HG03457 (cell line): ENCODE results near the gene EN1.
A peak's percentile ranks its signal among the peaks of the same experiment; 100 is the strongest.

Experiments used
- ATAC-seq: cut with Tn5 transposase; IDR thresholded peaks from one replicate; pipeline ENCODE4 v1.9.1; 2021; ENCODE audit warnings: moderate number of reproducible peaks; ENCODE audit not compliant: unreplicated experiment

EN1 gene

DNA sequence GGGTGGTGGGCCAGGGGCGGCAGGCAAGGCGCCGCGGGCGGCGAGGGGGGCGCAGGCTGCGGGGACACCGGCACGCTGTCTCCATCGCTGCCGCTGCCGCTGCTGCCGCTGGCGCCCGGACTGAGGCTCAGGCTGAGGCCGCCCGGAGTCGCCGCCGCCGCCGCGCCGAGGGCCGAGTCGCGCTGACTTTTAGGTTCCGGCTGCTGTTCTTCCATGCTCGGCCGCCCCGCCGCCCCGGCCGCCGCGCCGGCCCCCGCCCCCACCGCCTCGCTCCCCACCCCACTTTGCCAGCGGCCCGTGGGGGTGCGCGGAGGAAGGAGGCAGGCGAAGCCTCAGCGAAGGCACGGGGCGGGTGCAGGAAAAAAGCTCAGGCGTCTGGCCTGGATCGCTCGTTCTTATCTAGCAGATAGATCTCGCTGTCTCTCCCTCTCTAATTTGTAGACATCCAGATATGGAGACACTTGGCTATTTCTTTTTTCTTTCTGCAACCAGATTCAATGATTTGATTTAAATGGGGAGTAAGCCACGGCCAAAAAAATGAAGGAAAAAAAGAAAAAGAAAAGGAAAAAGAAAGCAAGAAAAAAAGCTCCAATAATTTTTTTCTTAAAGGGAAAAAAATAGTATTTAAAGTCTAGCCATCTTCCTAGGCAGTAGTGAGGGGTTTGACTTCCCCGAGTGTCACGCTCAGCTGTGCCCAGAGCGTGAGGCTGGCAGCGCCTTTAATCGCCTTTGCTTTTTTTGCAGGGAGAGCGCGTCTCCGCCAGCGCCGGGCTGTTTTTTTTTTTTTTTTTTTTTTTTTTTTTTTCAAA is at the start of gene EN1:
EN1 (minus strand) TSS at position 696 of the 809 bp plus-strand sequence; CDS start at position 215, 481 bp downstream.
- no peak for ATAC-seq

DNA sequence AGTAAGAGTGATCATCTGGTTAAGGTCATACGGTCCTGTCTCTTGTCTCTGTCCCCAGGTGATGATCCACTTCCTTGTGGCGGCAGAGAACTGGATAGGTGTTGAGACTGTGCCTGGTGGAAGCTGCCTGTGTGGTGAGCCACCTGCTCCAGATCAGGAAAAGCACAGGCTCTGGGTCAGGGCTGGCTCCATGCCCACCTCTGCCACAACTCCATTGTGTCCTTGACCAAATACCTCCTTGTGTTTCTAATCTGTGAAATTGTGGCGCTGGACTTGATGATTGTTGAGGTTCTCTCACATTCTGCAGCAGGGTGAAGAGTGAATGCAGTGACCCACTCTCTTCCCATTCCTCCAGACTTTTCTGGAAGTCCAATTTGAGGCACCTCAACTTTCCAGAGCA is 45.7 kb upstream of the EN1 start:
- ATAC-seq, result no peak

DNA sequence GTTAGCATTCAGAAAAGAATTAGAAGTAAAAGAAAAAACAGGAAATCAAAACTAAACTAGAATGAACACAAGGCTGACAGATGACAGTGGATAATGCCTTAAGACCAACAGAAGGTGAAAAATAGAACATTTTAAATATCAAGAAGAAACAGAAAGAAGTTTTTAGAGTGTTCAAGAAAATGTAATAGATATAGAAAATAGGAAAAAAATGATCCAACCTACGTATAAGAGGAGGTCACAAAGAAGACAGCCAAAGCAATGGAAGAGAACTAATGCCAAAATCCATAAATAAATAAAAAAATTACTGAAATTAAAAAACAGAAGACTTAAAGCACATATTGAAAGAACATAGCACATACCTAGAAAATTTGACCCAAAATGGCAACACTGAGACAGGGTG is 42.5 kb upstream of the EN1 start:
- ATAC-seq, result no peak

DNA sequence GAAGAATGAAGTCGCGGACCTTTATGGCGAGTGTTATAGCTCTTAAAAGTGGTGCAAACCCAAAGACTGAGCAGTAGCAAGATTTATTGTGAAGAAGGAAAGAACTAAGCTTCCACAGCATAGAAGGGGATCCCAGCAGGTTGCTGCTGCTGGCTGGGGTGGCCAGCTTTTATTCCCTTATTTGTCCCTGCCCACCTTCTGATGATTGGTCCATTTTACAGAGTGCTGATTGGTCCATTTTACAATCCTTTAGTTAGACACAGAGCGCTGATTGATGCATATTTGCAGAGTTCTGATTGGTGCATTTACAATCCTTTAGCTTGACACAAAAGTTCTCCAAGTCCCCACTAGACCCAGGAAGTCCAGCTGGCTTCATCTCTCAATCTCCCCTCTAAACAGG is 36.3 kb upstream of the EN1 start:
- ATAC-seq, result no peak

DNA sequence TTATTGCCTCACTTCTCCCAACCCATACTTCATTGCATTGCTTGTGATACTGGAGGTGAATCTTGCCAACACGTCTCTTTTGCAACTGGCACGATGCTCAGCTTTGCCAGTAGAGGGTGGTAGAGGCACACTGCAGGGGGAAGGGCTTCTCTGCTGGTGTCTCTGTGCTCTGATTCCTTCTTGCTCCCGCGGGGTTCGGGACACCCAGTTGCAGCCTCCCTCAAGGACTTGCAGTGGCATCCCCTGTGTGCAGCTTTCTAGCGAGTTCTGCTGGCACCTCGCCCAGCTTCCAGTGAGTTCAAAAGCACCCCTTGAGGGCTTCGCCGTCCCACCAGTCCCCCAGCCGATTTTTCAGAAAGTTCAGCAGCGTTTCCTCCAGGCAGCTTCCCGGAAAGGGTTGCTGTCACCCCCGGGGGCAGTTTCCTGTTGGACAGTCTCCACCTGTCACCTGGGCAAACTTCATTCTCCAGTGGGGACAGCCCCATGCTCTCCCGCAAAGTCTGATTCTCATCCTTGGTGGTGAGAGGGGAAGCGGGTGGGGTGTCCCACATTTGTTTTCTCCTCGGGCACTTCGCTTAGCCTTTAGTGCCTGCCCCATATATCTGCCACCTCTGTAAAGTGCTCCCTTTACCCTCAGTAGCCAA is 35.4 kb upstream of the EN1 start:
- ATAC-seq, result no peak

DNA sequence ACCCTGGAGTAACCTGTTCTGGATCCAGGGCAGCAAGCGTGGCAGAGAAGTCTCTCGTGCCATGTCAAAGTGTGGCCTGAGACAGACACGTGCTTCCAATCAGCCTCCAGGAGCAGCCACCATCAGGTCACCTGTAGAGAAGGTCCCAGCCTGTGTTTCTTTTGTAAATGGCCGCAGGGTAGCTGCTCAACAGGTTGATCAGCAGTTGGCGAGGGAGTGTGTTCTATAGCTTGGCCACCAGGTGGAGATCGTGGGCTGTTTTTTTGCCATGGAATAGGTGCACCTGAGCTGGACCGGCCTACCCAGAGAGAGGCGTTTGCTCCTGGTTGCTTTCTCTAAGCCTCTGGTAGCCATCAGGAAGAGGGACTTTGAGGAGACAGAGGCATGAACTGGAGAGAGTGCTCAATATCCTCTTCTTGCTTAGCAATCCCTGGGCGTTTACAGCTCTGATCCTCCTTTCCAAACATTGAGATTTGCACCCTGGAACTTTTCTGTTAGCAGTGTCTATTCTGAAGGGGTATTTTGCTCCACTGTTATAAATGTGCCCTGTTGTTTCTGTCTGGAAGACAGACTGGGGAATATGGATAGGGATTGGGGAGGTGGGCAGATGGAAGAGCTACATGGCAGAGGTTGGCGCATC is 34.2 kb upstream of the EN1 start:
- no peak for ATAC-seq

DNA sequence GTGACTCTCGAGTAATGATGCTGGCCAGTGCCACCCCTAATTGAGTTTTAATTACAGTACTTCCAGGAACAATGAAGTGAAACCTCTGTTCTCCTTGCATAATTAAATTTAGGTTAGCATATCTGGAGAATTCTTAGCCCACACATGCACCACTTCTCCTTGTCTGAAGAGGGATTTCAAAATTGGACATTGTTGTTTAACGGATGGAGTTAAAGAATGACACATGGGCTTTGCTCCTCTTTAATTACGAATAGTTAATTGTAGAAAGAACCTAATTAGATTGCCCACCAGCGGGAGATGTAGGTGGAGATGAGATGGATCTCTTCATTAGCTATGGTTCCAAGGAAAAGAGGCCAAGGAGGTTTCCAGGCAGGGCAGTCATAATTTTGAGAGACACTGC is 33.1 kb upstream of the EN1 start:
- ATAC-seq, result no peak

DNA sequence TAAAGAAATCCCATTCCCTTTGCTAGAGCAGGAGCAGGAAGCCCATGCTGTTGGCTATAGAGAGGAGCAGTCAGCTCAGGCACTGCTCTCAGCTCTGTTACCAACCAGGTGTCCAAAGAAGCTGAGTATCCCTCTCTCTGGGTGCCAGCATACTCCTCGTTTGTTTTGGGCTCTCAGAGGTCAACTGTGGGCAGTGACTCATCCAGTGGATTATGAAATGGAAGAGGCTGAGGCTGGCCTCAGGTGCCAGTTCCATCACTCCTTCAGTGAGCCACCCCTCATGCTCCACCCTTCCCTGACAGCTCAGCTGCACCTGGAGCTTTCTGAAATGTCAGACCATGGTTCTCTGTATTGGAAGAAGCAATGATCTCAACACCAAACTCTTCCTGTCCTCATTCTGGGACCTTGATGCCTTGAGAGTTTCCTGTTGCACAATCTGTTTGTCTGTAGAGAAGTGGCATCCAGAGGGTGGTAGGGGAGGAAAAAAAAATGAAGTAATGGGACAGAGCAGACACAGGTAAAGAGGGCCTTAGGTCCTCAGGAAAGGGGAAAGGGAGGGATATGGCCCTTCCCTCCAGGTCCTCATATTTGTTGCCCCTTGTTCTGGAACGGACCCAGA is 31.2 kb upstream of the EN1 start:
- ATAC-seq, result no peak

DNA sequence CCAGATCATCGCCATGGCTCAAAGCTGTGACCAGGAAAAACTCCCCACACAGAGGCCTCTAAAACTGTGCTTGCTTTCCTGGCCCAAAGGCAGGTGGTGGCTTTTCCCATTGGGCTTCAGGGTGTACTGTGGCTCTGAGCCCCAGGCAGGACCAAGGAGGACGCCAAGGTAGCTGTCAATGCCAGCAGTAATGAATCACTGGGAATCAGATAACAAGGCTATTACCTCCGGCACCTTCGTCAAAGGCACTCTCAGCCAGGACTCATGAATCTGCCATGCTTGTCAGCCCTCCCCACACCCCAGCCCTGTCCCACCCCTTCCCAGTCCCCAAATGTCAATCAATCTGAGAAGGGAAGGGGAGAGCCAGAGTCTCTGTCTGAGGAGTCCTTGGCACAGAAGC is 27.9 kb upstream of the EN1 start:
- ATAC-seq, result no peak

DNA sequence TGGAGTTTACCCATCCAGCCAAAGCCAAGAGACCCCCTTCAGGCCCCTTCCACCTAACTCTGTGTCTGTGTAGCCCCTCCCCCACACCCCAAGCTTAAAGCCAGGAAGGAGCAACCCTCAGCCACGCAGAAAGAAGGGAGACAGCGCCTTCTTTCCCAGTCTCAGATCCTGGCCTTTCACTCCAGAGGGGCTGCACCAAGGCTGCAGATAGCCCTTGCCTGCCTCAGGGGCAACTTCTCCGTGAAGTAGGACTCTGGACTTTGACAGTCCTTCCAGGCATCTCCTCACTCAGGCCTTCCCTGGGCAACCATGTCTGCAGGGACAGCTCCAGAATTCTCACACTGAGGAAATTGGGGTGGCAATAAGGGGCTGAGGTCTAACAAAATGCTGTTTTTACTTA is 26.9 kb upstream of the EN1 start:
- ATAC-seq, result no peak

DNA sequence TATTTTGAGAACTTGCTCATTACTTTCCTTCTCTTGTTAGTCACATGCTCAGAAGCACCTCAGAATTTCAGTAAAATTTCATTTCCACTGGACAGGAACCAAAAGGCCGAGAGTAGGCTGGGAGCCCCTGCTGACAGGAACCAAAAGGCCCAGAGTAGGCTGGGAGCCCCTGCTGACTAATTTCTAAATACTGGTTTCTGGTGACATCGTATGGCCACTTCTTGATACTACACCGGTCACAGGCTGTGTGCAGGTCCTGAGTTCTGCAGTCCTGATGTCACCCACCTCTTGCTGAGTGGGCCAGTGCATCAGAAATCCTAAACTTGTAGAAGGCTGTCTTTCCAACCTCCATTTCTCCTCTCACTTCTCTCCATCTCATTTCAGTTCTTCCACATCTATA is 17.7 kb upstream of the EN1 start:
- peak; percentile 96 for ATAC-seq

DNA sequence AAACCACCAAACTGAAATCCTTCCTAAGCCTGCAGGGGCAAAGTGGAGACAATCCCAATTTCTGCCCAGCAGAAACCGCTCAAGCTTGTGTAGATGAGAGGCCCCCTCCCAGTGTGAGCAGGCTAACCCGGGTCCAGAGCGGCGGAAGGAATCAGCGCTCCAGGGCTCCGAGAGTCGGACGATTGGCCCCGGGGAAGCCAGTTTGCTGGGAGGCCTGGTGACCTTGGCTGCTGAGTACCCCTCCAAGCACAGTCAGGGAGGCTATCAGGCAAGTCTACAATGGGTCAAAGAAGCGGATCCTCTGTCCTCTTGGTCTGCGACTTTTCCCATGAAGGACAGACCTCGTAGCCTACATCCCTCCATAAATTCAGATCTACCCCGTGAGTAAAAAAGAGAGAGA is 16.8 kb upstream of the EN1 start:
- ATAC-seq, result no peak

DNA sequence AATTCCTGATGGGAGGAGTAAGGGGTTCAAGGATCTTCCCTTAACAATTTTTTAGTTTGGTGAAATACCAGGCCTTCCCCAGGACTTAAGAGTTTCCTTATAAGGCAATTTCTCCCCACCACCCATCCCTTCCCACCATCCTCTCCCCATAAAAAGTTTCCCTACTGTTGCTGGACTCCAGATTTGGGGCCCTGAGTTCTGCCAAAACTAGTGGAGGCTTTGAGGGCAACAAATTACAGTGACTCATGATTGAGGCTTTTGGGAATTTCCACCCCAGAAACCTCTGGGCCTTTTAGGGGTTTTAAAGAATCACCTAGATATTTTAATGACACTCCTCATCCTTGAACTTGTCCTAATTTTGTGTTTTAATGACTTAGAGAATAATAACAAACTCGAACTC is 14.3 kb upstream of the EN1 start:
- no peak for ATAC-seq

DNA sequence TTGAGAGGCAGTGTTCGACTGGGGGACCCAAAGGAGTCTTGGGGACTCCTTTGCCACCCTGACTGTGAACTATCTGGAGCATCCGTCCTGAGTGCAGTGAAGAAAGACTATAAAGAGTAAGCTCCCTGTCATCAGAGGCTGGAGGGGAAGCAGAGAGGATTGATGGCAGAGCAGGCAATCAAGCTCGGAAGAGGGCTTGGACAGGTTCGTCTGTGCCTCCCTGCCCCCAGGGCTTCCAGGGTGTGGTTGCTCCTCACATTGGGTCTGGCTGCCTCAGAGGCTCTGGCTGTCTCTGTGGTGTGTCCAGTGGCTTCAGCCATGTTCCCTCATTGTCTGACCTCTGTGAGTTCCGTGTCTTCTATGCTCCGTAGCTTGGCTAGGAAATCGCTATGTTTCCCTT is 13.8 kb upstream of the EN1 start:
- ATAC-seq, result no peak

DNA sequence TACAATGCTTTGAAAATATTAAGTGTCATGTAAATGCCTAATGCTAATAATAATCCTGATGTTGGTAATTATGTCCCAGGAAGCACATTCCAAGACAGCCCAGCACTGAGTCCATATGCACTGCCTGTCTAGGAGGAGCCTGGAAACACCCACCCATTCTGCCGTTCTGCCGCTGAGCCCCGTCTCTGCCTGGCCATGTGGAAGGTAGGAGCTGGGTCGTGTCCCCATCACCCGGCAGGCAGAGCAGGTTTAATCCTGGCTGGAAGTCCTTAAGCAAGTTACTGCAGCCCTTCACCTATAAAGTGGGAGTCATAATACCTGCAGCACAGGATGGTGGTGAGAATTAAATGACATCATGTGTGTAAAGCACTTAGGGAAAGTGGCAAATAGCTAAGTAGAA is 13.1 kb upstream of the EN1 start:
- no peak for ATAC-seq

DNA sequence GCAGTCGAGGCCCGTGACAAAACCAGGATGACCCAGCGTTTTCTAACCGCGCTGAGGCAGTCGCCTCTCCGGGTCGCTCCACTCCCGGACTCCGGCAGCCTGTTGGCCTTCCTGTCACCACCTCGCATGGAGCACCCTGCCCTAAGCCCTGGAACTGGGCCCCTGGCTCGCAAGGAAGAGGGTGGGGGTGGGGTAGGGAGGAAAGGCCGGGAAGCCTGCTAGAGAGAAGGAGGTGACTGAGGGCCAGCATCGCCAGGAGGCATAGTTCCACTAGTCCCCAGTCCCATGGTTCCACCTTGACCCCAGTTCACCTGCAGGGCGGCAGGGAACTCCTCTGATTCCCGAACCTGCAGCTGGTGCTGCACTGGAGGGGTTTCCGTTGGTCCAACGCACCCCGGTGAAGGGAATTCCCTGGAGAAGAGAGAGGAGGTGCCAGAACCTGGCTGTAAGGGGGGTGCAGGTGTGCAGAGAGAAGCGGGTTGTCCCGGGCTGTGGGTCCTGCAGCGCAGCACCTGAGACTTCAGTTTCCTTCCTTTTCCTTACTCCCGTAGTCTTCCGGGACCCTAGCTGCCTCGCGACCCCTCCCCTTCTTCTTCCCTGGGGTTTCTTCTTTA is 11.8 kb upstream of the EN1 start:
- ATAC-seq, result no peak

DNA sequence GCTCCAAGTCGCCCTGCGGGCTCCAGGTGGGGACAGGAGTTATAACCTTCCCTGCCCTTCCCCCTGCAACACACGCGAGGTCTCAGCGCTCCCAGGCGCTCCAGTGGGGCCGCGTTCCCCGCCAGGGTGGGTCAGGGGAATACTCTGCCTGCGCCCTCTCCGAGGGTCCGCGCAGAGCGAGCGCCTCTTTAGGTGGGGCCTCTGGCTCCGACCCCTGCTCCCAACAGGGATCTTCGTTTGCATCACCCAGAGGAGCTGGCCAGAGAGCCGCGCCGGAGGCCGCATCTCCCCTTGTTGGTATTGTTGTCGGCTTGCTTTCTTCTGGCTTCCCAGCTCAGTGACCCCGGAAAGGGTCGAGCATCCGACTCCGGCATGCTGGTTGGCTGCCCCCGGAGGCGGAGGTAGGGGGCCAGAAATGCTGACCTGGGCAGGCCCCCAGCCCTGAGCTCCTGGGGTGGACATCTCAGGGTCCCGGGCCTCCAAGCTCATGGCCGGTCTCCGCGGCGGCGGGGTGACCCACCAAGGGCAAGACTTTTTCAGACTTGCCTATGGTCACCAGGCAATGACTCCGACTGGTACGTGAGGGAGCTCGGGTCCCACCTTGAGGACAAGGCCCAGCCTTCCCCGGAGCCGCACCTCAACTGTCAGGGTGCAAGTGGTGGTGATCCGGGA is 11.2 kb upstream of the EN1 start:
- ATAC-seq, result no peak

DNA sequence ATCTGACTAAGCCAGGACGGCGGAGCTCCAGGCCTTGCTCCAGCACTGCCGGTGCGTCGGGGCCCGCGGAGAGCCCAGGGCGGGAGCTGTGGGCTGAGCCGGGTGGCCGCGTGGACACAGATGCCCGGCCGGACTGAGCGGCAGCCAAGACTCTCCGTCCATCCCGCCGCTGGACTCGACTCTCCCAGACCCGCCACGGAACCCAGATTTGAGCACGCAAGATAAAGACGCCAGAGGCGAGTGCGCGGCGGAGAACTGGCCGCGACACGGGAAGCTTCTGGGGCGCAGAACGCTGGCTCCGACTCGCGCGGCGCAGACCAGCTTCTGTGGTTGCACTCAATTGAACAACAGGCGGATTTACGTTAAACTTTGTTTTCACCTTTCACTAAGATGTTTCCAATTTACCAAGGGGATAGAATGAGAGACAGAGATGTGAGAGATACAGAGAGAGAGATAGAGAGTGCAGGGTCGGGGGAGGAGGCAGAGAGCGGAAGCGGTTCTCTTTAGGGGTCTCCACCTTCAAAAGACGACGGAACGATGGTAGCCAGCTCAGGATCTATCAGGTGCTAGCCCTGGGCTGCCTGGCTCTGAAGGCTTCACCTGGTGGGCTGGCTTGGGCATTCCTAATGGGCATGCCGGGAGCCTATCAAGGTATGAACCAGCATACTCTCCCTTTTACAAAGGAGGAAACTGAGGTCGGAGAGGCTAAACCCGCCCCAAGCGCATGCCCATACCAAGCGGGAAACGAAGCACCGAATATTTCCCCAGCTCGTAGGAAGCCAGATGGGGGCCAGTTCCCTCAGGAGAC is 10.4 kb upstream of the EN1 start:
- ATAC-seq, result no peak

DNA sequence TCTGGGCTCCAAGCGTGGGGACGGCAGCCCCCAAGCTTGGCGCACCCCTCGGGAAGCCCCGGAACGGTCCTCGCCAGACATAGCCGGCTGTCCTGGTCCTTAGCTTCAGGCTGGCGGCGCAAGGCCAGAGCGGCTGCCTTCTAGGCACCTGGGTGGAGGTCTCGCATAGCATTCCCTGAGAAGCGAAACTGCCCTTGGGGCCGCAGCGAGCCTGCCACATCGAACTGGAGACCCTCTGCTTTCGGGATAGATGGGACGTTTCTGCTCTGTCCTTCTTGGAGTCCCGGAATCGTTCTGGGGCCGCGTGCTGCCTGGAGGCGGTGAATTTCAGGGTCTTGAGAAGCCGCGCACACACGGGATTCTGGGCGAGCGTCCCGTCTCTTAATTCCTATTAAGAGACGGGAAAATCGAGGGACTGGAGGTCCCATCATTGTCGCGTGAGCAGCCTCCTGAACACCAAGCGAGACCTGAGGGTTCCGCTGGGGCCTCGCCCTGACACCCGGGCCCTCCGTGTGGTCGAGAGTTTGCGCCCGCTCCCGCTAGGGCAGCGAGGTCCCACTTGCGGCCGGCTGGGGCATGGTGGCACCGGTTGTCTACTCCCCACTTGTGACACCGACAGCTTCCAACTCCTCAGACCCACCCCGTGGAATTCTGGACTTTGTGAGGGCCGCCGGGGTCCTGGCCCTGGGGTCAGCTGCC is 9.7 kb upstream of the EN1 start:
- no peak for ATAC-seq
